Skeletal muscle tissue (tissue), 4 donors: Measurements from ENCODE around the gene GBA3. TPM values are rescaled to one million over a fixed set of nuclear protein-coding genes. Genes with fewer than 3 reads are reported as not detected.

Experiments used
- H3K27ac ChIP-seq: one replicate; pipeline ENCODE4 v1.7.0; 2013; ENCODE audit warnings: mild to moderate bottlenecking, low read depth, low read length, inconsistent platforms
- H3K27me3 ChIP-seq, 3 donors: one replicate each; pipeline ENCODE4 v1.7.0; 2013; ENCODE audit warnings: low read length in 3 of 3; ENCODE audit not compliant: control insufficient read depth in 3 of 3, insufficient read depth in 3 of 3
- H3K36me3 ChIP-seq, 3 donors: one replicate each; pipeline ENCODE4 v1.7.0; 2013; ENCODE audit warnings: low read length in 3 of 3; ENCODE audit not compliant: control insufficient read depth in 3 of 3, insufficient read depth in 3 of 3
- H3K4me1 ChIP-seq, 3 donors: one replicate each; pipeline ENCODE4 v1.7.0; 2013; ENCODE audit warnings: low read length in 3 of 3, mild to moderate bottlenecking in 3 of 3; ENCODE audit not compliant: control insufficient read depth in 3 of 3, insufficient read depth in 3 of 3
- H3K4me3 ChIP-seq, 3 donors: one replicate each; pipeline ENCODE4 v1.7.0; 2013; ENCODE audit warnings: low read length in 3 of 3
- H3K9ac ChIP-seq, 3 donors: one replicate each; pipeline ENCODE4 v1.7.0; 2013; ENCODE audit warnings: low read length in 3 of 3, mild to moderate bottlenecking in 3 of 3, moderate library complexity in 2 of 3, low read depth in 1 of 3
- H3K9me3 ChIP-seq, 3 donors: one replicate each; pipeline ENCODE4 v1.7.0; 2013; ENCODE audit warnings: low read length in 3 of 3; ENCODE audit not compliant: control insufficient read depth in 3 of 3
- total RNA-seq: library from RNA; depleted of rRNA; stranded (reverse); fragments of >200 nt; gene quantifications from one replicate; pipeline ENCODE4 v1.2.3, GENCODE V29; 2014
- donor health status: Osteomylitis.

The GBA3 gene
- total RNA-seq, 1 donor from 2014 or later, result not detected

DNA sequence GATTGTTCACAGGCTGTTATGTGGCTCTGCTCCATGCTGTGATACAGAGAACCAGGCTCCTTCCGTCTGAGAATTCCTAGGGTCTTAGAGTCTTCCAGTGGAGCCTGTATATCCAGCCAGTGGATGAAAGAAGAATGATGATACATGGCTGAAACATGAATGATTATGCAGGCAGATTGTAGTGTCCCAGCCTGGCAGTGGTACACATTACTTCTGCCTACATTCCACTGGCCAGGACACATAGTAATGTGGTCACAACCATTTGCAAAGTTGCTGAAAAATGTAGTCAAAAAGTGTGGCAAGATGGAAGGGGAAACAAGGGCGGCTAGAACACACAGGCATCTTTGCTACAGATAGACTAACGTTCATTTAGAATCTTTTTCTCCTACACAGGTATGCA, 4.5 kb upstream of the GBA3 start:
- no peak overlapping the region for H3K27ac ChIP-seq
- H3K9me3 ChIP-seq, result no peaks in the 10 kb centered on the region
- no peak overlapping the region for H3K9ac ChIP-seq
- H3K4me3 ChIP-seq, result no peak overlapping the region
- H3K27me3 ChIP-seq, result no peaks in the 10 kb centered on the region
- H3K4me1 ChIP-seq, result peaks cover 0 to 2% (median 0%) of the 10 kb centered on the region in 3 donors
- no peaks in the 10 kb centered on the region for H3K36me3 ChIP-seq

DNA sequence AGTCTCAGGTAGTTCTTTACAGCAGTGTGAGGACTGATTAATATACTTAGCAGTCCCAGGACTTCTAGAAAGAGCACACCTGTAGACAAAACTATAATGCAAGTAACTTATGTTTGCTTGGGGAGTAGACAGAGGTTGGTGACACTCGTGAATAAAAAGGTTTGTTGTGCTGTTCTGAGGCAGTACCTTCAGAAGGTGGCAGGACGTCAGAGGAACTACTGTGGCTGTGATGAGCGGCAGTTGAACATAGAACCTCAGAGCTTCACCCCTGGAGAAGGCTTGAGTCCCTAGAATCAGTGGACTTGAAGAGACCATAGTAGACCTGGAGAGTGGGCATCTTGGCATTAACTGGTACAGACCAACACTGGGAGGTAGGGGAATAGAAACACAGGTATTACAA, 3.3 kb upstream of the GBA3 start:
- Histone ChIP-seq H3K9me3 (no peaks in the 10 kb centered on the region), H3K27ac (no peak overlapping the region), H3K4me1 (peaks cover 0 to 2% (median 0%) of the 10 kb centered on the region in 3 donors), H3K36me3 (no peaks in the 10 kb centered on the region), H3K9ac (no peak overlapping the region), H3K27me3 (no peaks in the 10 kb centered on the region), H3K4me3 (no peak overlapping the region)

DNA sequence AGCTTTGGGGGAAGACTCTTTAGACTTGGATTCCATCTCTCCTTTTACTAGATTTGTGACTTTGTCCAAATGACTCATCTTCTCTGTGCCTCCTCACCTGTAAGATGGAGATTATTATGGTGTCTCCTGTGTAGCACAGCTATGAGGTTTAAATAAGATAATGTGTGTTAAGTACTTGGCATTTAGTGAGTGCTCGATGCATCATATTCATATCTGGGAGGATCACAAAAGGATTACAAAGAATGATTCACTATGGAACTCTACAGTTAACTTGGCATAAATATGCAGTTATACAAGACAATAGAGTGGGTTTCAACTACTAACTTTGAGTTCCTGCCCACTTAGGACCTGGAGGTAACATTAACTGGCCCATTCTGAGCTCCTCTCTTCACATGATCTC, 2.3 kb downstream of the GBA3 start:
- Histone ChIP-seq H3K9me3 (no peaks in the 10 kb centered on the region), H3K9ac (no peak overlapping the region), H3K36me3 (no peaks in the 10 kb centered on the region), H3K27me3 (no peaks in the 10 kb centered on the region), H3K4me1 (no peaks in the 10 kb centered on the region), H3K27ac (no peak overlapping the region), H3K4me3 (no peak overlapping the region)

DNA sequence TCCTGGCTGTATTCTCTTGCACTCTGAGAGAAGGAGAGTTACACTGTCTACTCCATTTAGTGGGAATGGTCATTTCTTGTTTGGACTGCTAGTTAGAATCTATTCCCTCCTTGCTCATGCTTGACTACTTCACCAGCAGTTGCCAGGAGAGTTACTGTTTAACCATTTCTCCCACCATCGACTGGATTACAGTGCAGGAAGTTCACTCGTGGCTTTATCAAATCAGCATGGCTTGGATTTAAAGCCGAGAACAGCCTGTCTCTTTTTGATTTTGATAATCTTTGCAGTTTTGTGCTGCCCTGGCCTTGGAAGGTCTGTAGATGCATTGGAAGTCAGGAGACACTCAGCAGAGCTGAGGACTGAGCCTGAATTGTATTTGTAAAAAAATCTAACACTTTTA, 3.2 kb downstream of the GBA3 start:
- H3K36me3 ChIP-seq, result no peaks in the 10 kb centered on the region
- no peak overlapping the region for H3K9ac ChIP-seq
- H3K27me3 ChIP-seq, result no peaks in the 10 kb centered on the region
- no peaks in the 10 kb centered on the region for H3K9me3 ChIP-seq
- no peak overlapping the region for H3K4me3 ChIP-seq
- no peaks in the 10 kb centered on the region for H3K4me1 ChIP-seq
- H3K27ac ChIP-seq, result no peak overlapping the region

DNA sequence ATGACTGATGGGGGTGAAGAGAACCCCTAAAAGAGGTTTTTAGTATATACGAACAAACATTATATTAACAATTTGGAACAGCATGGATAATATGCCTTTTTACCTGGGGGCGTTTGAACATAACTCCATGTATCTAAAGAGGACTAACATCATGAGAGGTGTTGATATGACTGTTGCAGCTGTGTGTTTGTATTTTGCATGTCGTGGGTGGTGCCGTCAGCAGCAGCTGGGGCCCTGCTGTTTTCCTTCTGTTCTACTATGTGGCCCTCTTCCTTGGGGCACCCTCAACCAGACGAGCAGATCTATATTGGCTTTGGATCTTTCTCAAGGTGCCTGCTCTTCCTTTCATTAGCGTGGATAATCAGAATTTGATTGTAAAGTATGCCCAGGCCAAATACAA, 11.2 kb downstream of the GBA3 start:
- Histone ChIP-seq H3K9ac (no peak overlapping the region), H3K9me3 (no peaks in the 10 kb centered on the region), H3K4me1 (no peaks in the 10 kb centered on the region), H3K4me3 (no peak overlapping the region), H3K36me3 (no peaks in the 10 kb centered on the region), H3K27ac (no peak overlapping the region), H3K27me3 (no peaks in the 10 kb centered on the region)

DNA sequence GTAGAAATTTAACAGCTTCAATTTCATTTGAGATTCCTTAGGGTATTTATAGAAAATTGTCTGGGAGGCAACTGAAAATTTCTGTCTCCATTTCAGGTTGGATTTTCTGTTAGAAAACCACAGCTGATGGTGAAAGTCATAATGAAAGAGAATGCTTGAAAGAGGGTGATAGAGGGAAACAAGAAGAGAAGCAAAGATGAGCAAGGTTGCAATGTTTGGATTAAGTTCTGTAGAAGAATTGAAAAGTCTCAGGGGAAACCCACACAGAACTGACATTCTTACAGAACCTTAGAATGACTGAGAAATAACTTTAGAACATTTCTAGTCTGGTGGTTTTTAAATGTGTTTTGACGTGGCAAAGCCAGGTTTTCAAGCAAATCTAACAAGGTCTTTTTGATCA, 14.7 kb downstream of the GBA3 start:
- Histone ChIP-seq H3K36me3 (no peaks in the 10 kb centered on the region), H3K4me3 (no peak overlapping the region), H3K27ac (no peak overlapping the region)

DNA sequence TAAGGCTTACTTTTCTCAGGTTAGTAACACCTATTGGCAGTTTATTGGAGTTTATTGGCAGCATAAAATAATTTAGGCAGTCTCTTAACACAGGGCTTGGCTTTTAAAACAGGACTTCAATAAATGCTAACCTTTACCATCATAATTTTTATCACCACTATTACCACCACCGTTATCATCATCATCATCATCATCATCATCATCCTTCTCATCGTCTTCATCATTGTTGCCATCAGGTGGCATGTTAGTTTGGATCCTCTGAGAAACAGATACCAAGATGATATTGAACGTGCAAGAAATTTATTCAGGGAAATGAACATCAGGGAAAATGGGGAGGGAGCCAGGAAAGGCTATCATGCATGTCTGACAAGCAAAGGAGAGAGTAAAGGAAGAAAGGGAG, 16.2 kb downstream of the GBA3 start:
- Histone ChIP-seq H3K4me3 (no peak overlapping the region), H3K9me3 (no peaks in the 10 kb centered on the region), H3K4me1 (no peaks in the 10 kb centered on the region), H3K36me3 (no peaks in the 10 kb centered on the region), H3K27me3 (no peaks in the 10 kb centered on the region), H3K27ac (no peak overlapping the region), H3K9ac (no peak overlapping the region)

More for the DNA sequence above, 14.7 kb downstream of the GBA3 start:
- no peak overlapping the region for H3K9ac ChIP-seq
- H3K27me3 ChIP-seq, result no peaks in the 10 kb centered on the region
- no peaks in the 10 kb centered on the region for H3K4me1 ChIP-seq
- H3K9me3 ChIP-seq, result no peaks in the 10 kb centered on the region

DNA sequence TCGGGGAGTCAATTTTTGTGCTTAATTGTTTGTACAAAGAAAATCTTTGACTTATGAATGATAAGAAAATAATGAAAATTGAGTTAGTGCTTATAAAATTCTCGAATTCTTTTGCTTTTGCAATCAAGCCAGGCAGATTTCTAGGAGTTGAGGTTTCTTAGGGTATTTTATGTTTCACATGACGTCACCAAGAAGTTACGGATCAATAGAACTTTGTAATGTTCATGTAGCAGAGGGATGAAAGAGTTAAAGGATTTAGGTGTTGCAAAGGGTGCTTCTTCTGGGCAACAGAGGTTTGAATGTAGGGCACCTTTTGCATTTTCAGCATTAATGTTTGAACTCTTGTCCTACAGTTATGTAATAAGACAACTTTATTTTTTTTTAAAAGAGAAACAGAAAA, 19.4 kb downstream of the GBA3 start:
- Histone ChIP-seq H3K4me1 (no peaks in the 10 kb centered on the region), H3K36me3 (no peaks in the 10 kb centered on the region), H3K9ac (no peak overlapping the region), H3K27ac (no peak overlapping the region), H3K9me3 (no peaks in the 10 kb centered on the region), H3K4me3 (no peak overlapping the region), H3K27me3 (no peaks in the 10 kb centered on the region)

DNA sequence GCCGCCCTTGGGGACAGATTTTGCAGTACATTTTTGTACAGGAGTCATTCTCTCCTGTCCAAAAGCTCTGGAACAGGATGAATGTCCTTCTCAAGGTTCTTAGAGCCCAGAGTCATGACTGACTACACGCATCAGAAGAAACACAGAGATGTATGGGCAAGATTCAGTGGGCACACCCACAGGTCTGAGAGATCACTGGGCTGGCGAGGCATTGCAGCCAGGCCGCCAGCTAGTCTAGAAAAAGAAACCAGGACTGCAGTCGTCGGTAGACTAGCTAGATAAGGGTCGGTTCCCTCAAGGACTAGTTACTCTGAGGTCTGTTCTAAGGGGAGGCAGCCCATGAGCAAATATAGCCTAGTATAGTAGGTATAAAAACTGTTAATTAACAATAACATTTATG, 19.8 kb downstream of the GBA3 start:
- no peak overlapping the region for H3K4me3 ChIP-seq

DNA sequence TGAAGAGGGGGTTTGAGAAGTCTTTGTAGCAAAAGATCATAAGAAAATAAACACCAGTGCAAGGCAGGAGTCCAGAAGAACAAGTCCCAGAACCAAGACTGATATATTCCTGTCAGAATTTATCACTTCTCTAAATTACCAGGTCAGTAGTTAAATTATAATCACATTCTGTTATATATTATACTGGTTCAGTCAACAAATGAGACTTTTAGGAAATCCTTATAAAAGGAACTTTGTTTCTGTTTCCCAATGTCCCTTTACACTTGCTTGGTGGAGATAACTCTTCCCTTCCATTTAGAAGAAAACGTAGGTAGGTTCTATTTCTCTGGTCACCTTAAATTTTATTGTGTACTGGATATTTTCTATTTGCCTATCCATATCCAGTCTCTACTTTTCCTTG, 21.1 kb downstream of the GBA3 start:
- H3K27ac ChIP-seq, result no peak overlapping the region
- no peaks in the 10 kb centered on the region for H3K27me3 ChIP-seq

More for the DNA sequence above, 19.8 kb downstream of the GBA3 start:
- Histone ChIP-seq H3K27ac (no peak overlapping the region), H3K36me3 (no peaks in the 10 kb centered on the region), H3K9me3 (no peaks in the 10 kb centered on the region), H3K27me3 (no peaks in the 10 kb centered on the region), H3K9ac (no peak overlapping the region), H3K4me1 (no peaks in the 10 kb centered on the region)

DNA sequence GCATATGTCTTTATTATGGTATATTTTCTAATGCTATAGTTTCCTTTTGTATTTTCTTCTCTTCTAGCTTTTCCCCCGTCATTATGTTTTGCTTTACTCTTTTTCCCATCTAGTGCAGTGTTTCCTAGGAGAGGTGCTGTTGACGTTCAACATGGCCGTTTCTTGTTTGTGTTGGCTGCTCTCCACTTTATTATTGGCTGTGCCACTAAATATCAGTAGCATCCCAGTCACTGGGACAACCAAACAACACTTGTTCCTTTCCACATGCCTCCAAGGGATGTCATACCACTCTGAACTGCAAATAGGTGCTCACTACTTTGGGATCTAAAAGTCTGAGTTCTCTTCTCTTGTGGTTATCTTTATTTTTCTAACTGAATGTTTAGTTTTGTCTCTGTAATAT, 26.5 kb downstream of the GBA3 start:
- no peak overlapping the region for H3K27ac ChIP-seq
- no peak overlapping the region for H3K4me3 ChIP-seq
- no peaks in the 10 kb centered on the region for H3K9me3 ChIP-seq
- H3K27me3 ChIP-seq, result no peaks in the 10 kb centered on the region
- H3K36me3 ChIP-seq, result no peaks in the 10 kb centered on the region
- H3K9ac ChIP-seq, result no peak overlapping the region
- no peaks in the 10 kb centered on the region for H3K4me1 ChIP-seq

More for the DNA sequence above, 21.1 kb downstream of the GBA3 start:
- Histone ChIP-seq H3K9me3 (no peaks in the 10 kb centered on the region), H3K36me3 (no peaks in the 10 kb centered on the region), H3K9ac (no peak overlapping the region), H3K4me3 (no peak overlapping the region), H3K4me1 (no peaks in the 10 kb centered on the region)
